GM12864 (cell line): ENCODE data around the gene TOR4A.

Experiments used
- DNase-seq: peaks from one replicate; pipeline ENCODE4 v3.0.0-alpha.2; 2011; ENCODE audit warnings: low read depth
- H3K4me3 ChIP-seq: 2 replicates; pipeline ENCODE4 v1.5.1; 2011; ENCODE audit warnings: mild to moderate bottlenecking, low read depth, low read length, control low read depth
- TF ChIP-seq, protein P1 (sequence below): IDR thresholded peaks from 2 replicates; pipeline ENCODE4 v1.5.1; 2011; ENCODE audit warnings: low read depth, mild to moderate bottlenecking, moderate library complexity, low read length, control low read depth, inconsistent platforms; ENCODE audit errors: missing control alignments

Gene TOR4A

DNA sequence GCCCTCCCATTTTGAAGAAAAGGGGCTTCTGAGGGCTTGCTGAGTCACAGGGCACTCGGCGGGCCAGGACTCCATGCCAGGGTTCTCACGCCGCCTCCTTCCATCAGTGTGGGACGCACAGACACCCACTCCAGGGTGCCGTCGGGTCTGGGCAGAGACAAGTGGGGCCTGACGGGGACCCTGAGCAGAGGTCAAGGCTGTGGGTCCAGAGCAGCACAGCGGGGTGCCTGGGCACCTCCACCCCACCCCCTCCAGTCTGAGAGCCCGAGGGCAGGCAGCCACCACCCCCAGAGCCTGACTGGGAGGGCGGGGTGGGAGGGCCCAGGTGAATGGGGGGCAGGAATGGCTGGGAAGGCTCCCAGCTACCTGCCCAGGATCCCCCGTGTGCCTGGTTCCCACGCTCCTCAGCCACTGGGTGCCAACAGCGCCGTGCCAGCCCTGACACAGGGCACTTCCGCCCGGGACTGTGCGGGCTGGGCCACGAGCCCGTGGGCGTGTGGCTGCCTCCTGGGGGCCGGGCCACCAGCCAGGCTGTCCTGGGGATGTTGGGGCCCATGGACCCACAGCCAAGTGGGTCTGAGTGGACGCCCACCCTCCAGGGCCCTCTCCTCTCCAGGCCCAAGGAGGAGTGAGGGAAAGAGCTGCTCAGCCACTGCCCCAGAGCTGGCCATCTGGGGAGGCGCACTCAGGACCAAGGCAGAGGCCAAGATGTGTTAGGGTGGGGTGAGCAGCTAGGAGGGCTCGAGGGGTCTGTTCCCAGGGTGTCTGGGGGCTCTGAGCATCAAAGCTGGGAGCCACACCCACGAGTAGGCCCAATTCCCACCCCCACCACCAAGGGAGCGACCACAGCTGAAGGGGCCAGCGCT is 34.7 kb downstream of the TOR4A start:
- no peak overlapping the region for H3K4me3 ChIP-seq
- no peak for DNase-seq
- TF ChIP-seq, protein P1, sequence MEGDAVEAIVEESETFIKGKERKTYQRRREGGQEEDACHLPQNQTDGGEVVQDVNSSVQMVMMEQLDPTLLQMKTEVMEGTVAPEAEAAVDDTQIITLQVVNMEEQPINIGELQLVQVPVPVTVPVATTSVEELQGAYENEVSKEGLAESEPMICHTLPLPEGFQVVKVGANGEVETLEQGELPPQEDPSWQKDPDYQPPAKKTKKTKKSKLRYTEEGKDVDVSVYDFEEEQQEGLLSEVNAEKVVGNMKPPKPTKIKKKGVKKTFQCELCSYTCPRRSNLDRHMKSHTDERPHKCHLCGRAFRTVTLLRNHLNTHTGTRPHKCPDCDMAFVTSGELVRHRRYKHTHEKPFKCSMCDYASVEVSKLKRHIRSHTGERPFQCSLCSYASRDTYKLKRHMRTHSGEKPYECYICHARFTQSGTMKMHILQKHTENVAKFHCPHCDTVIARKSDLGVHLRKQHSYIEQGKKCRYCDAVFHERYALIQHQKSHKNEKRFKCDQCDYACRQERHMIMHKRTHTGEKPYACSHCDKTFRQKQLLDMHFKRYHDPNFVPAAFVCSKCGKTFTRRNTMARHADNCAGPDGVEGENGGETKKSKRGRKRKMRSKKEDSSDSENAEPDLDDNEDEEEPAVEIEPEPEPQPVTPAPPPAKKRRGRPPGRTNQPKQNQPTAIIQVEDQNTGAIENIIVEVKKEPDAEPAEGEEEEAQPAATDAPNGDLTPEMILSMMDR, result no peak

DNA sequence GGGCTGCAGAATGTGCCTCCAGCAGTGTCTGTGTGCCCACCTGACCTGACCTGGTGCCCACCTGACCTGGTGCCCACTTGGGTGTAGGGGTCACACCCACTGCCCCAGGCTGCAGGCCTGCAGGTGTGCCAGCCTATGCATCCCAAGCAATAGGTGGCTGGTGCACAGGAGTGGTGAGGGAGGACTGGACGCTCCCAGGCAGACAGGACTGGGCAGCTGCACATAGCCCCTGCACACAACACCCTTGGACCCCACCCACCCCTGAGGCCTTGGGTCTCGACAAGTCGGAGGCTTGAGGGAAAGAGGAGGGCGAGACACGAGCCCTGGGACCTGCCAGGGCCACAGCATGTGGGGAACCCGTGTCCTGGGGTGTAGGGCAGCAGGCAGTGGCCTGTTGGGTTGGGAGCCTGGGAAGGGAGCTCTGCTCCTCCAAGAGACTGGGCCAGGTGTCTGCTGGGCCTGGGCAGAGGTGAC is 35.4 kb downstream of the TOR4A start:
- TF ChIP-seq, protein P1, result no peak
- DNase-seq, result no peak
- no peak overlapping the region for H3K4me3 ChIP-seq

GRCh38 chr9:137313326-137313936 is 35.9 kb downstream of the TOR4A start:
- TF ChIP-seq, protein P1, result no peak
- DNase-seq, result no peak
- no peak overlapping the region for H3K4me3 ChIP-seq

DNA sequence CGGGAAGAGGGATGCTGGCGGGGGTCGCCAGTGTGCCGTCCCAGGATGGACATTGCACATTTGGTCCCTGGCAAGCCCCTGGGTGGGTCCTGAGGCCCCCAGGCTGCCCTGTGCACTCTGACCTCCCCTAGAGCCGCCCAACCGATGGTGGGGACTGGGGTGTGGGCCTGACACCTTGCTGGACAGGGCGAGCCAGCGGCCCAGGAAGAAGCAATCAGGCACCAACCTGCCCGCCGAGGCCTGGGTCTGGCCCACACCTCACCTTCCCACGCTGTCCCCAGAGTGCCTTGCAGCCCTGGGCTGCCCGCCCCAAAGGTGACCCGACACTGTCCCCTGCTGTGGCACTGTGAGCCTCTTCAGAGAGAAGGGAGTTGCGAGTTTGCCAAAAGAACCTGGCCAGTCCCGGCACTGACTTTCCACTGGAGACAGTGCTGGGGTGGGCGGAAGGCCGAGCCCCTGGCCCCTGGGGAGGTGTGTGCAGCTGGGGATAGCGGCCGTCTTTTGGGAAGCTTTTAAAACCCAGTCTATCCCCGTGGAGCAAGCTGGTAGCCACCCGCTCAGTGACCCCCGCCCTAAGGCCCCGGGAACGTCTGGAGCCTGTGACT is 36.5 kb downstream of the TOR4A start:
- DNase-seq, result no peak
- TF ChIP-seq, protein P1, result no peak
- H3K4me3 ChIP-seq, result no peak overlapping the region

DNA sequence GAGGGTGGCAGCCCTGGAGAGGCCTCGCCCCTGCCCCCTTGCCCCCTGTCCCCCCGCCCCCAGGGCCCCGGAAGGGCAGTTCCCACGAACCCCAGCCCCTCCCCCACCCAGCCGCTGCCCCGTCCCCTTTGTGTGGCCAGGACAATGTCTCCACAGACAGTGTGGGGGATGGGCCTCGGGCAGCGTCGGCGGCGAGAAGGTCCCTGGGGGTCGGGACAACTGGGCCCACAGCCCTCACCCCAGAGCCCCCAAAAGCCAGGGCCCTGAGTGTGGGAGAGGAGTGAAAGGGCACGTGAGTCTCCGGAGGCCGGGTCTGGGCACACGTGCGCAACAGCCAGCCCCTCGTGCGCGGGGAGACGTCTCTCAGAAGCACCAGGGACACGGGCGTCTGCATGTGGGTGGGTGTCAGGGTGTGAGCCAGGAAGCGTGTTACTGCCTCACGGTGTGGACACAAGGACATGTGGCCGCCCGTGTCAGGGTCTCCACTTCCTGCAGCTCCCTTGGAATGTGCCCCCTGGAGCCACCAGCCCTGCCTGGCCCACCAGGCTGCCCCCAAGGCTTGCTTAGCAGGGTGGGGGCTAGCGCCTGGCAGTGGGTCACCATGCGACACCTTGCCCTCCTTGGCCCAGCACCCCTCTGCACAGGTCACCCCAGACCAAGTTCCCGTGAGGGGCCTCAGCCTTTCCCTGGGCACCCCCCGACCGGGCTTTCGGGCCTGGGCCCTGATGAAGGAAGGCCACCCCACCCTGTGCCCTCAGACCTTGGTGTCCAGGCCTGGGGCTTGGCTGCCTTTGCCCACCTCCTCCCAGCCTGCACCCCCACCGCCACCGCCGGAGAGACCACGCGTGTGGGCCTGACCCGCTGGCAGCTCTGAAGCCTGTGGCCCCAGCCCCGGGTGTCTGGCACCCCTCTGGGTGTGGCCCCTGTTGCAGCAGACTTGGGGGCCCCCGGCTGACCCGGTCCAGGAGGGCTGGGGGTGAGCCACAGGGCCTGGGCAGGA is 37.3 kb downstream of the TOR4A start:
- no peak overlapping the region for H3K4me3 ChIP-seq
- no peak for DNase-seq
- TF ChIP-seq, protein P1, result no peak

- no peak overlapping the region for H3K4me3 ChIP-seq
- TF ChIP-seq, protein P1, result no peak
- no peak for DNase-seq
These were observed 38.1 kb downstream of the TOR4A start for GRCh38 chr9:137315581-137316011.
